ENCODE measurements around the gene OR56B4.
"Not testable (repeated sequence)": the region's sequence is repeated elsewhere in the genome, so short reads cannot be mapped to it uniquely, and the experiment has no call there.

The OR56B4 gene, protein sequence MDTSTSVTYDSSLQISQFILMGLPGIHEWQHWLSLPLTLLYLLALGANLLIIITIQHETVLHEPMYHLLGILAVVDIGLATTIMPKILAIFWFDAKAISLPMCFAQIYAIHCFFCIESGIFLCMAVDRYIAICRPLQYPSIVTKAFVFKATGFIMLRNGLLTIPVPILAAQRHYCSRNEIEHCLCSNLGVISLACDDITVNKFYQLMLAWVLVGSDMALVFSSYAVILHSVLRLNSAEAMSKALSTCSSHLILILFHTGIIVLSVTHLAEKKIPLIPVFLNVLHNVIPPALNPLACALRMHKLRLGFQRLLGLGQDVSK

DNA sequence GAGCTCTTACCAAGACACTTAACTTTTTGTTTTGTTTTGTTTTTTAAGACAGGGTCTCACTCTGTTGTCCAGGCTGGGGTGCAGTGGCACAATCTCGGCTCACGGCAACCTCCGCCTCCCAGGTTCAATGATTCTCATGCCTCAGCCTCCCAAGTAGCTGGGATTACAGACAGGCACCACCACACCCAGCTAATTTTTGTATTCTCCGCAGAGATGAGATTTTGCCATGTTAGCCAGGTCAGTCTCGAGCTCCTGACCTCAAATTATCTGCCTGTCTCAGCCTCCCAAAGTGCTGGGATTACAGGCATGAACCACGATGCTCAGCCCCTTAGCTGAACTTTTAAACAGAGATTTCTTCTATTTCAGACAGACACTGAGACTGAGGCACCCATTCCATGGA, at the start of gene OR56B4:
OR56B4 (plus strand) TSS at position 301 of the 400 bp plus-strand sequence; CDS start at position 396, 95 bp downstream.
- not testable (repeated sequence) for DNase-seq (ENCODE audit: low read depth in 2 of 2)

DNA sequence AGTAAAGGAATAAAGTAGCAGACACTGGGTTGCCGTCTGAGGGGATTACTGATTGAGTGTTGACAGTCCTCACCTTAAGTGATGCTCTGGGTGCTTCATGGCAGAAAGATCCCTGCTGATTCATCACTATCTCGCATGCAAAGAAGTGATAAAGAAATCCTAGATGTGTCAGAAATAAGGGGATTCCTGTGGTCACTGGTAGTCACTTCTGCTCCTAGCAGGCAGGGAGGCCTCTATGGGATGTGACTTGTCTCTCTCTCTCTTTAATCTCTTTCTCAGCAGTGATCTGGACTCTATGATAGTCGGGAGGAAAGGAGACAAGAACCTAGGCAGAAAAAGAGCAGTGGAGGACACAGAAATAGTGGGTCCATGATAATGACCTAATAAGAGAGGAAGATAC, 46.0 kb upstream of the OR56B4 start:
- no peak for DNase-seq (ENCODE audit: low read depth in 2 of 2)

DNA sequence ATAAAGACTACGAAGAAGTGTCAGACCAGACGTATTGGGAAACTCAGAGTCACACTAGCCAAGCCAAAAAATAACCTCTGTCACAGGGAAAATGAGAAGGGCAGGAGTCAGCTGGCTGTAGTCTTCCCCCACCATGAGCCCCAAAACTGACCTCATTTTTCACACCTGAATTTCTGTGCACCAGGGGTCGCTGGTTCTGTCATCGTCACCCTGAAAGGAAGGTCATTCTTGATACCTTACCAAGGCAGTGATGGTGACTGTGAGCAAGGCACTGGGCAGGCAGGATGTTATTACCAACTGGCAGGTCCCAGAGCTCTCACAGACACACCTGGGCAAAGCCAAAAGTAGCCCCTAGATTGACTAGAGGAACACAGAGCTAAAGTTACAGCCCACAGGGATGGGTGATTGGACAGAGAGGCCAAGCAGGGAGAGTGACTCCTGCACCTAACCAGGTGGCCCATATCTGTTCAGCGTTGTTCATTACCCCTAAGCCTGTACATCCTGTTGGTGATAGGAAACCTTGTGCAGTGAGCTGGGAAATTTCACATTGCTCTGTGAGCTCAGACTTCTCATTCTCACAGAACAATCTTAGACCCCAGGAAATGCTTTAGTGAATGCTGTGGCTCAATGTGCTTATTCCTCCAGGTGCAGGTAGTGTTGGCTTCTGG, 44.7 kb upstream of the OR56B4 start:
- DNase-seq (ENCODE audit: low read depth in 2 of 2), result no peak

DNA sequence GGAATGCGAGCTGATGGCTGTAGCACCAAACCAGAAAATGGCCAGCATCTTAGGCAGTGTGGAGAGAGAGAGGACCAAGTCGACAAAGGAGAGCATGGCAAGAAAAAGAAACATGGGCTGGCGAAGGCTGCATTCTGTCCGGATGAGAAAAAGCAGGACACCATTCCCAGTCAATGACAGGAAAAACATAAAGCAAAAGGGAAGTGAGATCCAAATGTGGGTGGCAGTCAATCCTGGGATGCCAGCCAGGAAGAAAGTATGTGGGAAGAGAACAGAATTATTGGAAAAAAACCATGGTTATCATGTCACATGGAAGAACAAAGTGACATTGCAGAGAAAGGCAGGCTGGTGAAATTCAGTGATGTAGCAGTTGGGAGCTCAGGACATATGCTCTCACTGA, 40.0 kb upstream of the OR56B4 start:
- no peak for DNase-seq (ENCODE audit: low read depth in 2 of 2)

DNA sequence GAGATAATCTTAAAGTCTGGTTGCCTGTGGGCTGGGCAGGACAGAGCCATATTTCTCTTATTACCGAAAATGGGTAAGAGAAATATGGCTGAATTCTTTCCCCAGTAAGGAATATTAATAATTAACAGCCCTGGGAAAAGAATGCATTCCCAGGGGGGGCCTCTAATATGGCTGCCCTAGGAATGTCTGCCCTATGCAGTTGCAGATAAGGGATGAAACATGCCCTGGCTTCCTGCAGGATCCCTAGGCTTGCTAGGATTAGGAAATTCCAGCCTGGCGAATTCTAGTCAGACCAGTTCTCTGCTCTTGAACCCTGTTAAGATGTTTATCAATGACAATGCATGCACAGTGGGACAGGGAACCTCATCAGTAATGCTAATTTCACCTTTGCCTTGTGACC, 31.0 kb upstream of the OR56B4 start:
- DNase-seq (ENCODE audit: low read depth in 2 of 2), result not testable (repeated sequence)

DNA sequence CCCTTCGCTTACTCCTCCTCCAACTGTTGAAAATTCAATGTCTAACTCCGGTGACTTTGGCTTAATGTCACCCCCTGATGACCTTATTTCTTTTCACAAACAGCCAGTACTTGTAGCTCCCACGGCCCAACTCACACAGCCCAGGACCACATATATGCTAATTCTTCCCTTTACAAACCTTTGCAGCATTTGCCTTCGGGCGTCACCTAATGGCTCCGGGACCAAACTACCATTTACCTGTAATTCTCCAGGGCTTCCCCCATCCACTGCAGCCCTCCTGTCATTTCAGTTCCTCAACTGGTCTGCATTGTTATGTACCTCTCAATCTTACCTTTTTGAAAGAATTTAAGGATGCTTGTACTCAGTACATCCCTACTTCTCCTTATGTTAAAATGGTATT, 29.8 kb upstream of the OR56B4 start:
- no peak for DNase-seq (ENCODE audit: low read depth in 2 of 2)

DNA sequence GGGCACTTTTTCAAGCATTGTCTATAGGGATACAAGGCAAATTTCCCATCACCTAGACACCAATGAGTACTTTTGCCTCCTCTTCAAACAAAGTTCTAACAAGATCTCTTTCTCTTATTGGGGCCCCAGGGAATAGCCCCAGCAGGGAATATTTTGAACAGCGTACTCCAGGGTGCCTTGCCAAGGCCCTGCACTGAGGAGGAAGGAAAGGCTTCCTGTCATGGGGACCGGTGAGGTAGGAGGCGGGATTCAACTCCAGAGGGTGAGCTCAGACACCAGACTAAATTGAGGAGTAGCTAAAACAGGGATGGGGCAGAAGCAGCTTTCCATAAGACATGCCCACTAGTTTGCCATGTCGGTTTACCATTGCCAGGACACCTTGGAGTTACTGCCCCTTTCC, 28.0 kb upstream of the OR56B4 start:
- DNase-seq (ENCODE audit: low read depth in 2 of 2), result no peak

DNA sequence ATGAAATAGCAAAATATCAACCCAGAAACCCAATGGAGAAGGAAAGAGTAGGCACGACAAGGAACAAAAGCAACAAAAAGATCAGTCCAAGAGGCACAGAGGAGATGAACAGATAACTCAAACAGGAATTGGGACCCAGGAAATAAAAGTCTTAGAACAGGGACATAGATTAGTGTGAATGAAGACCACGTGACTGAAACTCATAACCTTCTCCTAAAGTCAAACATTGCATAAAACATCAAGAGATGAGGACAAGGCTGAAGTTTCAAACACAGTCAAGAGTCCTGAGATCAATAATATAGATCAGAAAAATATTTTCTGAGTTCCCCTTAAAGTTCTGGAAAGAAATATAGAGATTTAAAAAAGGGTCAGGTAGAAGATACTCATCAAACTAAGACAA, 24.4 kb upstream of the OR56B4 start:
- no peak for DNase-seq (ENCODE audit: low read depth in 2 of 2)

DNA sequence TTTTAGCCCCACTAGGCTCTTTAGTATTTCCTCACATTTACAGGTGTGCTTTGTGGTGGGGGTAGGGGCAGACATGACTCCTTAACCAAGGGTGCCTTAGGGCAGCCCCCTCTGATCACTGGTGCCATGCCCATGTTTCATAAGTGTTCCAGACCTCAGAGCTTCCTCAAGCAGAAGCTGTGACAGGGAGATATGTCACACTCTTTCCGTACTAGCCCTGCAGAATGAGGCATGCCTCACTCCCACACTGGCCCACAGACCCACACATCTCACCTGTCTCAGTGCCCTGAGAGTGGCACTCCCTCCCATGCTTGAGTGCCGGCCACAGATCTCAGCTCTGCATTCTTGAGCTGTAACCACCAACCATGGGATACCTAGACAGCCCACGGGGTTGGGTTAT, 22.9 kb upstream of the OR56B4 start:
- no peak for DNase-seq (ENCODE audit: low read depth in 2 of 2)

DNA sequence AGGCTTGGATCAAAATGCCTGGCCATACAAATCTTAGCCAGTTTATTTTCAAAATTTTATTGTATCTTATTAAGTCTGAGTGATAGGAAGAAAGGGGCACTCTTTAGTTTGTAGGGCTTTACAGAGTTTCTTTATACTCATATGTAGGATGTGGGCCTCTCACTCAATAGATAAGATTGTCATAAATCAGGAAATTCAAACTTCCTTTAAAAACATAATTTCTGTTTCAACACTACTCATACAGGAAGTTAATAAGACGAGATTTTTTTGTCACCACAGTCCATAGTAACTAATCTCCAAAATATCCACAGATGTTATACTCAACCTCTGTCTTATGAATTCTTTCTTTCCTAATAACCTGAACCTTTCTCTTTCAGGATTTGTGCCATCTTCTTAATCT, 13.3 kb upstream of the OR56B4 start:
- DNase-seq (ENCODE audit: low read depth in 2 of 2), result no peak

DNA sequence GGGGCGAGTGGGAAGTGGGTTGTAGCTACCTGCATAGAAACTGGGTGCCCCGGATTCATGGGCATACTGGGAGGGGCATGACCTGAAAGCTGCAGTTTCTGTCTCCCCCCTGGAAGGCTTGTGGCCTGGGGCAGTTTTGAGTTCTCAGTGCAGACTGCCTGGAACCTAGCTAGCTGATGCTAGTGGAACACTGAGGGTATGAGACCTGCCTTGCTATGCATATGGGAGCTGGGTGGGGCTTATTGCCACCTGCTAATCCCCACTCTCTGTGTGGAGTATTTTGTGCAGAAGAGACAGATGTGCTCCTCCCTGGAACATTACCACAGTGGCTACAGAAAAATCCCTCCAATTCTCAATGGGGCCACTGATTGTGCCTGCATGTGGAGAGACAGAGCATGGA, 11.7 kb upstream of the OR56B4 start:
- no peak for DNase-seq (ENCODE audit: low read depth in 2 of 2)

DNA sequence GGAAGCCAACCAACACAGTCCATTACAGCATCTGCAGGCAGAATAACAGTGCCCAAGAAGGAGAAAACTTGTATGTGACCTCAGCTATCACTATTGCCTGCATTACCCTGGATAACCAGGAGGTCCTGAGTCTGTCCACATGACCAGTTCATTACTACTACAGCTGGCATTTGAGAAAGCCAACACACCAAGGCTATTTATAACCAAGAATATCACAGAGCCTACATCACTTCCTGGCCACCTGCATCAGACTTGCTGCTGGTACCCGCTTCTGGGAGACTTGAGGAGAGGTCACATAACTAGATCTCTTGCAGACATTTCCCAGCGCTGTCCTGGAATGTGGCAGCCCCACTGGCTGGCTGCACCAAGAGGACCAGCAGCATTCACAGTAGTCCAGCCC, 11.1 kb upstream of the OR56B4 start:
- DNase-seq (ENCODE audit: low read depth in 2 of 2), result no peak

DNA sequence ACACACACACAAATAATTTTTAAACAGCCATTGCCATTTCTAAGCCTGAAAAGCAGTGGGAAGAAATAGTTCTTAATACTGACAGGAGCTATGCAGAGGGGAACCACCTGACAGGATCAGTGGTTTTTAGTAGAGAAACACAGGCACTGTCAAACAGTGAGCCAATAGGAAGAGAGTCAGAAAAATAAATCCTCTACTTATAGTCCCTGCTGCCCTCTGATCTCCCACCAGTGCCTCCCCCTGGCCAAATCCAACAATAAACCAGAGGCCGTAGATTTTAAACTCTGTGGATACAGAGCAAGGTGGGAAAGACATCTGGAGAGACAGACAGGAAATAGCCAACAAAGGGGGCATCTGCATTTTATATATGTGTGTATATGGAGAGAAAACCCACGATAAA, 7.9 kb upstream of the OR56B4 start:
- no peak for DNase-seq (ENCODE audit: low read depth in 2 of 2)

DNA sequence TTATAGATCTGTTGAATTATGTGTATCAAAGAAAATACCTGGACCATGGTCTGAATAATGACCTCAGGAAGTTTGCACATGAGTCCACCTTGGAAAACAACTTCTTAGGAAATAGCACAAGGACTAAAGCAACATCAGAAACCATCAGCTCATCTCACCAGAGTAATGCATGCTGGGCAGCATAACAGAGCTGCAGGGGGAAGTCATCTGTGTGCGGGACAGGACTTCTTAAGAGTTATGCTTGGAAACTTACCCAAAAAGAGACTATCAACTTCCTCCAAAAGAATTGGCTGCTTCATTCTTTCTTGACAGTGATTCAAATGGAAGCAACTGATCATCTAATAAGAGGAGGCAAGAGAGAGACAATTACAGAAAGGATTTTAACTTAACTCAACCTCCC, 2.5 kb downstream of the OR56B4 start:
- no peak for DNase-seq (ENCODE audit: low read depth in 2 of 2)

DNA sequence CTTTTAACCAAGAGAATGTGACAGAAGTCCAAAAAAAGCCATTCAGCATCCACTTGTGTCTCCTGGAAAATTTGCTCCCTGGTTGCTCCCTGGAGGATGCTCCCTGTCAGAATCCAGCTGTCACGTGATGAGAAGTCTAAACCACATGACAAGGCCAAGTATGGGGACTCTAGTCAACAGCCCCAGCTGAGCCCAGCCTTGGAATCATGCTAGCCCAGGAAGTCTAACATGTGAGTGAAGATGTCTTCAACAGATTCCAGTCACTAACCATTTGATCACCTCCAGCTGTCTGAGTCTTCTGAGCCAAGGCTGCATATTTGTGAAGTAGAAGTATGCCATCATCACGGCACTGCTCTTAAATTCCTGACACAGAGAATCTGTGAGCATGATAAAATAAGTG, 4.2 kb downstream of the OR56B4 start:
- no peak for DNase-seq (ENCODE audit: low read depth in 2 of 2)

DNA sequence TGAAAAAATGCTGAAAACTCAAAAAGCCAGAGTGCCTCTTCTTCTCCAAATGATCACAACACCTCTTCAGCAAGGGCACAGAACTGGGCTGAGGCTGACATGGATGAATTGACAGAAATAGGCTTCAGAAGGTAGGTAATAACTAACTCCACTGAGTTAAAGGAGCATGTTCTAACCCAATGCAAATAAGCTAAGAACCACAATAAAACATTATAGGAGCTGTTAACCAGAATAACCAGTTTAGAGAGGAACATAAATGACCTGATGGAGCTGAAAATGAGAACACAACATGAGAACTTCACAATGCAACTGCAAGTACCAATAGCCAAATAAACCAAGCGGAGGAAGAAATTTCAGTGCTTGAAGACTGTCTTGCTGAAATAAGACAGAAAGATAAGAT, 9.2 kb downstream of the OR56B4 start:
- DNase-seq (ENCODE audit: low read depth in 2 of 2), result no peak

DNA sequence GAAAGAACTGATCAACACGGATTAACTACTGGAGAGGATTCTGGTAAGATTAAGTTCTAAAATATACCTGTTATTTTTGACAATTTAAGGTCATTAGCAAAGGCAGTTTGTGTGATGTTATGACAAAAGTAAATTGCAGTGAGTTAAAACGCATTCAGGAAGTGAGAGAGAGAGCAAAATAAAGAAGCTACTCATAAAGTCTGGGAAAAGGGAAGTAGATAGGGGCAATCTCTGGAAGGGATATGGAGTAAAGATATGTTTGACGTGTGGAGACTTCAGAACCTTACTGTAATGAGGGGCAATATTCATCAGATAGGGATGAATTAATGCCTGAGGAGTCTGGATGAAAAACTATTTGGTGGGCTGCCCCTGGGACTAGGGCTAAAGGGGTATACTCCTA, 16.8 kb downstream of the OR56B4 start:
- no peak for DNase-seq (ENCODE audit: low read depth in 2 of 2)

DNA sequence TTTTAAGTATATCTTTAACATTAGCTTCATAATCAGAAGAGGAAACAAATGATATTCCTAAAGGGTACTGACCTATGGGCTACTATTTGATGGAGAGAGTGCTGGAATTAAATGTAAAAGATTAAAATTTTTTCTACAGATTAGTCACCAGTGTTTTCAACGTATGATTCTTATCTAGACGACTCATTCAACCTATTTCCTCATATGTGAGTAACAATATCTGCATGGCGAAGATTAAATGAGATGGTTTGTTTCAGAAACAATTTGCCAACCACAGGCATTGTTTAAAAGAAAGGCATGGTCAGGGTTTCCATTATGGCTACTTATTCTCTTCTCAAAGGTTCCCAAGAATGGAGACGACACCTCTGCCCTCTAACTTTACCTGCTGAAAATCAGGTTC, 20.4 kb downstream of the OR56B4 start:
- no peak for DNase-seq (ENCODE audit: low read depth in 2 of 2)

DNA sequence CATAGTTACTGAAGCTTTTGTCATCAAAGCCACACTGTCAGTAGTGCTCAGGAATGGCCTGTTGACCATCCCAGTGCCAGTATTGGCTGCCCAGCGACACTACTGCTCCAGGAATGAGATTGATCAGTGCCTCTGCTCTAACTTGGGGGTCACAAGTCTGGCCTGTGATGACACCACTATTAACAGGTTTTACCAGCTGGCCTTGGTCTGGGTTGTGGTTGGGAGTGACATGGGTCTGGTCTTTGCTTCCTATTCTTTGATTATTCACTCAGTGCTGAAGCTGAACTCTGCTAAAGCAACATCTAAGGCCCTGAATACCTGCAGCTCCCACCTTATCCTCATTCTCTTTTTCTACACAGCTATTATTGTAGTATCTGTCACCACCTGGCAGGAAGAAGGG, 21.5 kb downstream of the OR56B4 start:
- no peak for DNase-seq (ENCODE audit: low read depth in 2 of 2)

DNA sequence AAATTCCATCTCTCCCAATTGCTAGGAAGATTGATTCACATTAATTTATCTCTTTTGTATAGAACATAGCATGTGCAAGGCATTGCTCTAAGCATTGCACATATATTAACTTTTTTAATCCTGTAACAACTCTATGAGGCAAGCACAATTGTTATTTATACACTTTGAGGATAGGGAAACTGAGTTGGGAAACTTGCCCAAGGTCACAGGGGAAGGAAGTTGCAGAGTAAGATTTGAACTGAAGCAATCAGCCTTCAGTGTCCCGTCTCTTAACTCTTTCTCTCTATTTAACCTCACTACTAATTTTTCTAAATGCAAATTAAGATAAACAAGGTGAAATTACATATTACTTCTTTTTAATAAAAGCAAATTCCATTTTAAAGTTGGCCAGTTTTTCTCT, 22.2 kb downstream of the OR56B4 start:
- no peak for DNase-seq (ENCODE audit: low read depth in 2 of 2)

DNA sequence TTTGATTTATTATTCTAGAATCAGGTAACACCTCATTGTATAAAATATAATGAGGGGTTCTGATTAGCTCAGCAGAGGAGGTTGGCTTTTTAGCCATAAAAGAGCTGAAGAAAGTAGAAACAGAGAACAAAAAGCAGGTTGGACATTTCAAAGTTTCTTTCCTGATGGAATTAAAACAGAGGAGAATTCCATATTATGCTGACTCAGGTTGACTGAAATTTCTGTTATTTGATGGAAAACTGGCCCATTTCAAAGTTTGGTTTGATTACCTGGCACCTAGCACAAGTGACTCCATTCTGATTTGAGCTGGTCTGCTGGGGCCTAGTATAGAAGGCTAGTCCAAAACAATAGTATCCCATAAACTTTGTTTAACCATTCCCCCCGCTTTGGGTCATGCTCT, 24.9 kb downstream of the OR56B4 start:
- no peak for DNase-seq (ENCODE audit: low read depth in 2 of 2)

DNA sequence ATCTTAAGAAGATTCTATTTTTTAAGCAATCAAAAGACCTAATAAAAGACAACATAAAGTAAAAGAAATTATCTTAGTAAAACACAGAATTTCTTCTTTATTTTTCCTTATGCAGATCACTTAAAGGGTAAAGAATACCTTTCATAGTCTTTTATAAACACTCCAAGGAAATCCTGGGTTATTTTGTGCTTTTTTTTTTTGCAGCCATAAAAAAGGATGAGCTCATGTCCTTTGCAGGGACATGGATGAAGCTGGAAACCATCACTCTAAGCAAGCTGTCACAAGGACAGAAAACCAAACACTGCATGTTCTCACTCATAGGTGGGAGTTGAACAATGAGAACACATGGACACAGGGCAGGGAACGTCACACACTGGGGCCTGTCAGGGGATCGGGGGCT, 28.5 kb downstream of the OR56B4 start:
- not testable (repeated sequence) for DNase-seq (ENCODE audit: low read depth in 2 of 2)

DNA sequence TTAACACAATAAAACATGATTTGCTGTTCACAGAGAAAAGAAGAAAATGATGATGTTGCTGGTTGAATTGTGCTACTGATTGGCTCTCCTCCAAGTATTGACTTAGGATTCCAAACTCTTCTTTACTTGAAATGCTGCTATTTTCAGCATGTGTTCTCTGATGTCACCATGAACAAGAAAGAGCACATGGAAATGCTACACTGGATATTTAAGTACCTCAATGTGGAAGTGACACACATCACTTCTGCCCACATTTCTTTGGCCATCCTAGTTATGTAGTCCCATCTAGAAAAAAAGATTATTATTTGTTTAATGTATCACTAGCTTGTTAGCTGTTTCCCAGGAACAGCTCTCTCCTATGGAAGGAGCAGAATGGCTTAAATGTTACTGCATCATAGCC, 35.5 kb downstream of the OR56B4 start:
- no peak for DNase-seq (ENCODE audit: low read depth in 2 of 2)

DNA sequence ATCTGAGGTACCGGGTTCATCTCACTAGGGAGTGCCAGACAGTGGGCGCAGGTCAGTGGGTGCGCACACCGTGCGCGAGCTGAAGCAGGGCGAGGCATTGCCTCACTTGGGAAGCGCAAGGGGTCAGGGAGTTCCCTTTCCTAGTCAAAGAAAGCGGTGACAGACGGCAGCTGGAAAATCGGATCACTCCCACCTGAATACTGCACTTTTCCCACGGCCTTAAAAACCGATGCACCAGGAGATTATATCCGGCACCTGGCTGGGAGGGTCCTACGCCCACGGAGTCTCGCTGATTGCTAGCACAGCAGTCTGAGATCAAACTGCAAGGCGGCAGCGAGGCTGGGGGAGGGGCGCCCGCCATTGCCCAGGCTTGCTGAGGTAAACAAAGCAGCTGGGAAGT, 36.3 kb downstream of the OR56B4 start:
- DNase-seq (ENCODE audit: low read depth in 2 of 2), result not testable (repeated sequence)
